HL-60 (cell line): ENCODE results near the gene TBXAS1.

Source experiments
- DNase-seq, 2 experiments: peaks; one replicate each; pipeline ENCODE4 v3.0.0-alpha.2; 2010 to 2020; ENCODE audit warnings: low read depth in 1 of 2, low spot score in 1 of 2
- H3K27ac ChIP-seq: fragments of 250-450 bp; sonication (Bioruptor Pico); replicated peaks from 2 replicates; pipeline ENCODE4 v1.5.1; 2020; ENCODE audit warnings: mild to moderate bottlenecking, moderate library complexity
- H3K27me3 ChIP-seq: fragments of 250-450 bp; sonication (Bioruptor Pico); 2 replicates; pipeline ENCODE4 v1.5.1; 2021; ENCODE audit warnings: mild to moderate bottlenecking, moderate library complexity; ENCODE audit not compliant: insufficient read depth, poor library complexity, severe bottlenecking
- H3K4me3 ChIP-seq: replicated peaks from 2 replicates; pipeline ENCODE4 v1.5.1; 2011; ENCODE audit warnings: mild to moderate bottlenecking, control low read depth, low read length; ENCODE audit not compliant: insufficient read depth
- CTCF ChIP-seq: IDR thresholded peaks from one replicate; pipeline ENCODE4 v1.5.1; 2011; ENCODE audit warnings: low read length, control low read depth, inconsistent platforms; ENCODE audit not compliant: insufficient read depth
- GABPA ChIP-seq: IDR thresholded peaks from 2 replicates; pipeline ENCODE4 v1.6.1; 2012; ENCODE audit warnings: low read depth
- POLR2AphosphoS5 ChIP-seq: IDR thresholded peaks from 2 replicates; pipeline ENCODE4 v1.6.1; 2012; ENCODE audit warnings: low read depth
- REST ChIP-seq: IDR thresholded peaks from 2 replicates; pipeline ENCODE4 v1.6.1; 2012; ENCODE audit warnings: low read depth; ENCODE audit not compliant: insufficient replicate concordance
- SPI1 ChIP-seq: IDR thresholded peaks from 2 replicates; pipeline ENCODE4 v1.6.1; 2012; ENCODE audit warnings: low read depth, mild to moderate bottlenecking, borderline replicate concordance

Gene TBXAS1

GRCh38 chr7:140022582-140023211 lies 193.6 kb downstream of the TBXAS1 start:
- no peak for DNase-seq
- H3K27me3 ChIP-seq, result peaks cover 2% of the 10 kb centered on the region
- H3K27ac ChIP-seq, result no peak overlapping the region
- H3K4me3 ChIP-seq, result no peak overlapping the region
- TF ChIP-seq GABPA (no peak), SPI1 (no peak), CTCF (no peak), REST (no peak), POLR2AphosphoS5 (no peak)

GRCh38 chr7:140023728-140024127 lies 194.7 kb downstream of the TBXAS1 start:
- Histone ChIP-seq H3K27ac (no peak overlapping the region), H3K27me3 (peaks cover 2% of the 10 kb centered on the region), H3K4me3 (no peak overlapping the region)
- TF ChIP-seq REST, result no peak
- TF ChIP-seq SPI1, result no peak
- no peak for TF ChIP-seq CTCF
- TF ChIP-seq POLR2AphosphoS5, result no peak
- TF ChIP-seq GABPA, result no peak
- no peak for DNase-seq

- TF ChIP-seq REST (no peak), SPI1 (no peak), CTCF (no peak), POLR2AphosphoS5 (no peak), GABPA (no peak)
- DNase-seq, result no peak
- Histone ChIP-seq H3K4me3 (no peak overlapping the region), H3K27ac (no peak overlapping the region), H3K27me3 (peaks cover 5% of the 10 kb centered on the region)
Observed at GRCh38 chr7:140024585-140024984, 195.5 kb downstream of the TBXAS1 start.
